ENCODE measurements around the gene CHI3L1.

Gene CHI3L1

GRCh38 chr1:203169770-203170520 lies 16.6 kb downstream of the CHI3L1 start:
- no peak for DNase-seq (ENCODE audit: low read depth in 2 of 3, low spot score in 1 of 3)

- DNase-seq (ENCODE audit: low read depth in 2 of 3, low spot score in 1 of 3), result no peak
Measured at GRCh38 chr1:203168991-203169390, 17.5 kb downstream of the CHI3L1 start.

DNA sequence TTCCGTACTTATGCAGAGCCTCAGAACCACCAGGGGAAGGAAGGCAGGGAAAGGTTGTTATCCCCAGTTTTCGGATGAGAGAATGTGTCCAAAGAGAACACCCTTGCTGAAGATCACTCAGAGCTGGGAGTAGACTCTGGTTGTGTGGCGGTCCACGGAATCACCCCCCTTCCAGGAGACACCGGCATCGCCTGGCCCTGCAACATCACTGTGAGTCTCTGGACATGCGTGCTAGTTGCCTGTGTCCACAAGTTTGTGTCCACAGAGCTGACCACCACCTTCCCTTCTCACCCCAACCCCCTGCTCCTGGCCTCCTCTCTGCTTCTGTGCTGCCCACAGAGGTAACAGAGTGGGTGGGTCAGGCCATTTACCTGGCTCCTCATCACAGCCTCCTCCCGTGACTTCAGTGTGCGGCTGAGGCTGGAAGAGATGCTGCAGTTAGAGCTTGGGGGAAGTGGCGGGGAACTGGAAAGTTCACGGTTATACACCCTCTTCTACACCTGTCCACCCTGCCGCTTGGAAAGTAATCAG lies 18.2 kb downstream of the CHI3L1 start:
- no peak for DNase-seq (ENCODE audit: low read depth in 2 of 3, low spot score in 1 of 3)

- no peak for DNase-seq (ENCODE audit: low read depth in 2 of 3, low spot score in 1 of 3)
Measured at GRCh38 chr1:203167913-203168200, 18.6 kb downstream of the CHI3L1 start.

GRCh38 chr1:203167026-203167912 lies 19.2 kb downstream of the CHI3L1 start:
- no peak for DNase-seq (ENCODE audit: low read depth in 2 of 3, low spot score in 1 of 3)

GRCh38 chr1:203166192-203166940 lies 20.1 kb downstream of the CHI3L1 start:
- no peak for DNase-seq (ENCODE audit: low read depth in 2 of 3, low spot score in 1 of 3)

- DNase-seq (ENCODE audit: low read depth in 2 of 3, low spot score in 1 of 3), result no peak
Measured at GRCh38 chr1:203165800-203166161, 20.7 kb downstream of the CHI3L1 start.

GRCh38 chr1:203165101-203165799 lies 21.3 kb downstream of the CHI3L1 start:
- DNase-seq (ENCODE audit: low read depth in 2 of 3, low spot score in 1 of 3), result no peak

- no peak for DNase-seq (ENCODE audit: low read depth in 2 of 3, low spot score in 1 of 3)
Measured at GRCh38 chr1:203163891-203164635, 22.4 kb downstream of the CHI3L1 start.

DNA sequence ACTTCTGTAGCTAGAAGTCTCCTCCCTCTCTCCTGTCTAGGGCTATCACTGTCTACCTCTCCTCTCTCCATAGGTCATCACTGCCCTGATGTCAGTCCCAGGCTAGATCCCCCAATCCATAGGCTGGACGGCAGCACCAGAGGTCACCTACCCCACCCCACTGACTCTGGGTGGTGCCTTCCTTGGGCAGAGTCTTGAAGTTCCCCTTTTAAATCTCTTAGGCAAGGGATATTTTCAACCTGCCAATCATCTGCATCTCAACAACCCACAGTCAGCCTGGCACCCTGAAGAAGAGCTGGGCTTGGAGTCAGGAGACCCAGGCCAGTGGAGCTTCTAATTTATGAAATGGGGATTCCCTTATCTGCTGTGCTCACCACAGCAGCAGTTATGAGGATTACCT lies 24.1 kb downstream of the CHI3L1 start:
- DNase-seq (ENCODE audit: low read depth in 2 of 3, low spot score in 1 of 3), result no peak

DNA sequence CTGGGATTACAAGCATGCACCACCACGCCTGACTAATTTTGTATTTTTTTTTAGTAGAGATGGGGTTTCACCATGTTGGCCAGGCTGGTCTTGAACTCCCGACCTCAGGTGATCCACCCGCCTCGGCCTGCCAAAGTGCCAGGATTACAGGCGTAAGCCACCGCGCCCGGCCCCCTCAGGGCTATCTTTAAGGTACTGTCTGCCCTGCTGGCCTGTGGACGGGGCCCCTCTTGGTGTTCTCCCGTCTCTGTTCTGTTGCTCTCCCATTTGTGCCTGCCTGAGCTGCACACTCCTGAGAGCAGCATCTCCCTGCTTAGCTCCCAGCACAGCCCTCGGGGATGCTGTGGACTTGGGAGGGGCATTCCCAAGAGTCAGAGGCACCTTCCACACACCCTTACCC lies 24.8 kb downstream of the CHI3L1 start:
- no peak for DNase-seq (ENCODE audit: low read depth in 2 of 3, low spot score in 1 of 3)

DNA sequence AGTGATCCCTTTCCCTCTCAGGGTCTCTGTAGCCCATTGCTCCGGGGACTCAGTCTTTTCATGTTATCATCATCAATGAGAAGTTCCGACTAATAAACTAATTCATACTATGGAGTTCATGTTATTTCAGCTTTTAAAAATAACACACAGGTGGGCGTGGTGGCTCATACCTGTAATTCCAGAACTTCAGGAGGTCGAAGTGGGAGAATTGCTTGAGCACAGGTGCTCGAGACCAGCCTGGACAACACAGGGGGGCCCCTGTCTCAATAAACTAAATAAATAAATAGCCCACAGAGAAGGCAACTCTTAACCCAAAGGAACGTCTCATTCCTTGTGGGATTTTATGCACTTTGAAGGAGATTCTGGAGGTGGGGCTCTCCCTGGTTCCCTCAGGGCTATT lies 25.3 kb downstream of the CHI3L1 start:
- DNase-seq (ENCODE audit: low read depth in 2 of 3, low spot score in 1 of 3), result no peak

GRCh38 chr1:203159844-203160243 lies 26.7 kb downstream of the CHI3L1 start:
- no peak for DNase-seq (ENCODE audit: low read depth in 2 of 3, low spot score in 1 of 3)

- no peak for DNase-seq (ENCODE audit: low read depth in 2 of 3, low spot score in 1 of 3)
Measured at GRCh38 chr1:203158960-203159665, 27.4 kb downstream of the CHI3L1 start.

DNA sequence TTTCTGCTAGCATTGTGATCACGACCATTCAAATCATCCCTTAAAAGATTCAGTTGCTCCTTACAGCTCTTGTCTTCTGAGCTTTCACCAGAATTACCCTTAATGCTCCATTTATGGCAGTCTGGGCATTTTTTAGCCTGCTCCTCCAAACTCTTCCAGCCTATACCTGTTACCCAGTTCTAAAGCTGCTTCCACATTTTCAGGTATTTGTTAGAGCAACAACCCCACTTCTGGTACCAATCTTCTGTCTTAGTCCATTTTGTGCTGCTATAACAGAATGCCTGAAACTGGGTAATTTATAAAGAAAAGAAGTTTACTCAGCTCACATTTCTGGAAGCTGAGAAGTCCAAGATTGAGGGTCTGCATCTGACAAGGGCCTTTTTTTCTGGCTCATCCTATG lies 28.1 kb downstream of the CHI3L1 start:
- DNase-seq (ENCODE audit: low read depth in 2 of 3, low spot score in 1 of 3), result no peak

- no peak for DNase-seq (ENCODE audit: low read depth in 2 of 3, low spot score in 1 of 3)
Measured at GRCh38 chr1:203156280-203156679, 30.2 kb downstream of the CHI3L1 start.

DNA sequence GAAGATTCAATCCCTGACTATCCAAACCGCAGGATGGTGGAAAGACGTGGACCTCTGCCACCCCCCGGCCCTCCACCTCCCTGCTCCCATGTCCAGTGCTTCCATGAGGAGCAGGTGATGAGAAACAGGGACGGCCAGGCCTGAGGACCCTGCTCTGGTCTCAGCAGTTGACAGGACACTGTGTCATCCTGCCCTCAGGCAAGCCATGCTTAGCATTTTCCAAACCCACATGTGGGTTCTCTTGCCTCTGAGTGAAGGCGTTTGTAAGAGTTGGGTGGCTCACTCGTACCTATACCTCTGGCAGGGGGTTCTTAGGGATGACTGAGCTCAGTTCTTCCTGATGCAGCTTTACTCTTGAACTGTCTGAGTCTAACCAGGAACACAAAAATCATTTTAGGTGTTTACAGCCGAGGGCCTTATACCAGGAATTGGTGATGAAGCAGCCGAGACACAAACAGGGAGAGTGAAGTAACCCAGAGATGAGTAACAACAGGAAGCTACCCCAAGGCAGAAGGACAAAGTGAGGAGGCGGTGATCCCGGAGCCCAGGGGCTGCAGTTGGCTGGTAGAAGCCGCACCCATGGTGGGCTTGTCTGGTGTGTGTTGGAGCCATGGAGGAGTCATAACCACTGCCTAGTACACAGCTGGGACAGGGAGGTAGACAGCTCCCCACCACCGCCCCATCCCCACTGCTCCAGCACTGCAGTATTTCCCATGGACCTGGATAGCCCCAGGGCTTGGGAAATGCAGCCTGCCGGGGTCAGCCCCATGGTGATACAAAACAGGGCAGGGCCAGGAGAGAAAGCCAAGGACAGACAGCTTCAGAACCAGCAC lies 32.3 kb downstream of the CHI3L1 start:
- DNase-seq (ENCODE audit: low read depth in 2 of 3, low spot score in 1 of 3), result no peak

- DNase-seq (ENCODE audit: low read depth in 2 of 3, low spot score in 1 of 3), result no peak
Measured at GRCh38 chr1:203153051-203153988, 33.2 kb downstream of the CHI3L1 start.
